Superior temporal gyrus (tissue), 1 donor: ENCODE measurements around the gene SCRT2.
"Not testable (repeated sequence)": the region's sequence is repeated elsewhere in the genome, so short reads cannot be mapped to it uniquely, and the experiment has no call there.

Source experiments
- DNase-seq: peaks from one replicate; pipeline ENCODE4 v3.0.0-alpha.2; 2016; ENCODE audit errors: extremely low spot score

SCRT2 gene

GRCh38 chr20:701401-702129 lies 26.0 kb upstream of the SCRT2 start:
- no peak for DNase-seq

DNA sequence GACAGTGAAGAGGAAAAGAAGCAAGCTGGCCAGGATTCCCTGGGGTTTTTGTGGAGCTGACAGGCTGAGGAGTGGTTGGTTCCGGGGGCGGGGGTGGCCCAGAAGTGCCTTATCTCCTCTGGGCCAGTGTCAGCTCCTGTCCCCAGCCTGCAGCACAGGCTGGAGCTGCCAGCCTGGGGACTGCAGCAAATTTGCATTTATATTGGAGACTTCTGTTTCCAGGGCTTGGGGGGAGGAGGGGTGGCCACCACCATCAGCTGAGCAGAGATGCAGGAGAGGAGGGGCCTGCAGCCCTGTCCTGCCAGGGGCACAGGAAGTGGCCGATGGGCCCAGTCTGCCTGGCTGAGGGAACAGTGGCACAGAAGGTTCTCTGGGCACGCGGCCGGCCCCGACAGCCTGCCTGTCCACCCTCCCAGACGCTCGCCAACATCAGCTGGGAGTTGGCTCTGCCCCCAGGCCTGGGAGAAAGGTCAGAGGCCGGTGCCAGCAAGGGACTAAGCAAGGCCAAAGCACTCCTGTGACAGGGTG lies 24.3 kb upstream of the SCRT2 start:
- peak; percentile 21 for DNase-seq

- DNase-seq: no peak
These were observed 23.7 kb upstream of the SCRT2 start for GRCh38 chr20:699342-699741.

GRCh38 chr20:698276-698675 lies 22.7 kb upstream of the SCRT2 start:
- no peak for DNase-seq

DNA sequence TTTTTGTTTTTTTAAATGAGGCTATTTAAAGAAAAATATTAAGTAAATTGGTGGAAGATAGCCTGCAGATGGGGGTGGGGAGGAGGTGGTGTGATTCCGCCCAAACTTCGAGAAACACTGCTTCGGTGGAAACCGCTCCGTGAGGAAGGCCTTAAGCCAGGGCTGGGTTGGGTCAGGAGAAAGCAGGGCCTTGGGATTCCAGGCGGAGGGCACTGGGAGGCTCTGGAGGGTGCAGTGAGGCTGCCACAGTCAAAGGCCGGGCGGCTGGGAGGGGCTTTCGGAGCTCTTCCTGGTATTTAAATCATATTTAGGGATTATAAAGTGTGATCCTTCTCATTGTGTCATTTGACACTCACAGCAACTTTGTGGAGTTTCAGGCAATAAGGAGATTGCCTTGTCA lies 22.2 kb upstream of the SCRT2 start:
- no peak for DNase-seq

GRCh38 chr20:695165-695866 lies 19.7 kb upstream of the SCRT2 start:
- no peak for DNase-seq

DNA sequence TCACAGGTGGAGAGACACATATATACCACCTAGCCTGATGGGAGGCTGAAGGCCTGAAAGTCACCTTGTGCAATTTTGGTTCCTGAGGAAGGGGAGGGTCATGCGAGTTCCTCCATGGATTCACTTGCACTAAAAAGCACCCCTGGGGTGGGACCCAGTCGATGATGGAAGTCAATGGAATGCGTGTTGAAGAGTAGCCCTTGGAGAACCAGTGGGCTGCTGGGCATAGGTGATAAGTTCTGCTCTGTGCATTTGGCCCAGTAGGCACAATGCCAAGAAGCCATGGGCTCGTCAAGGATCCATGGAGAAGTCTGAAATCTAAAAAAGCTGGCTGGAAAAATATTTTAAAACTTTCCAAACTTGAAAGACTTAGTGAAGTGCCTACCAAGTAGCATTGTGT lies 18.9 kb upstream of the SCRT2 start:
- DNase-seq: no peak

GRCh38 chr20:693786-694185 lies 18.2 kb upstream of the SCRT2 start:
- DNase-seq: not testable (repeated sequence)

- no peak for DNase-seq
These were observed 16.4 kb upstream of the SCRT2 start for GRCh38 chr20:692044-692443.

DNA sequence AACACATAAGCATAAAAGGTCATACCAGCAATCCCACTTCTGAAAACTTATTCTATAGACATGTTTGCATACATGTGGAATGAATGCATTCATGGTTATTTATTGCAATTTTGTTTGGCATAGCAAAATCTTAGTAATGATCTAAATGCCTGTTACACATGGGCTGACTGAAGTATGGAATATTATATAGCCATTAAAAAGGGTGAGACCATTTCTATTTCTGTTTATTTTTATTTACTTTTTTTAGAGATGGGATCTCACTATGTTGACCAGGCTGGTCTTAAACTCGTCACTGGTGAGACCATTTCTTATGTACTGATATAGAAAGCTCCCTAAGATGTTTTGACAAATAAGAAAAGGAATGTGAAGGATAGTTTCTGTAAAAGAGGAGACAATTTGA lies 14.3 kb upstream of the SCRT2 start:
- DNase-seq: no peak

DNA sequence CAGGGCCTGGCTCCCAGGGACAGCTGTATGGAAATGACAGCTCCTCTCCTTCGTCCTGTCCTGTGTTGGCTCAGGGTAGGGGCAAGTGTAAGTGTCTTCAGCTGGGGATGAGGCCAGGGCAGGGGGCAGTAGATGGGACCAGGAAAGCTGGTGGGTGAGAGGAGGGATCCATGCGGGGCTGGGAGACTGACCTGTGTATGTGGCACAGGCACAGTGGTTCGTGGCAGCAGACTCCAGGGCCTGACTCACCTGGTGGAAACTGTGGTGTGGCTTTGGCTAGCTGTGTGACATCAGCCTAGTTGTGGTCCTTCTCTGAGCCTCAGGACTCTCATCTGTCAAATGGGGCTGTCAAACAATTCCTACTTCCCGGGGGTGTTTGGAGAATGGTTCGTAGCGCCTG lies 13.7 kb upstream of the SCRT2 start:
- DNase-seq: no peak

GRCh38 chr20:688809-689212 lies 13.2 kb upstream of the SCRT2 start:
- no peak for DNase-seq

DNA sequence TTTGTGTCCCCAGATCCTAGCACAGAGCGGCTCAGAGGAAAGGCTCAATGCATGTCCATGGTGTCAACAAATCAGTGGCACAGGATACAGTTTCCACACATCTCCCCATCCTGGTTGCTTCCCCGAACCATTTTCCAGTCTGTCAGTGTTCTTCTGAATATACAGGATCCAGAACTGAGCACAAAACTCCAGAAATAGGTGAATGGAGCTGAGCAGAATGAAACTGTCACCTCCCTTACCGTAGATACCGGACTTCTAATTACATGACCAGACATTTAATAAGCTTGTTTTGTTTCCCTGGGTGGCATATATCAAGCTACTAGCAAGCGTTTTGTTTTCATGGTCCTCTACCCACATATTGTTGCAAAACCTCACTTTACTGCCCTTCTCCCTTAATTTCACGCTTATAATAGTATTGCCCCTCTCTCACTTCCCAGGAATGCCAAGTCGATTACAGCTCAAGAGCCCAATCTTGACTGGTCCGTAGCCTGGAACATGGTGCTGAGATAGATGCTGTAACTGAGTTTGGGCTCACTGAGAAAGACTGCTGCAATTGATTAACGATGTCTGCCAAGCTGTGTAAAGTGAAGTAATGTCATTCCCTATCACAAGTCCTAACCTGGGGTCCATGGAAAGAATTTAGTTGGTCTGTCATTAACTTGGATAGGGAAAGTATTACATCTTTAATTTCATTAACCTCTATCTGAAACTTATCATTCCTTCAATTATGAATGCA lies 12.0 kb upstream of the SCRT2 start:
- DNase-seq: no peak

DNA sequence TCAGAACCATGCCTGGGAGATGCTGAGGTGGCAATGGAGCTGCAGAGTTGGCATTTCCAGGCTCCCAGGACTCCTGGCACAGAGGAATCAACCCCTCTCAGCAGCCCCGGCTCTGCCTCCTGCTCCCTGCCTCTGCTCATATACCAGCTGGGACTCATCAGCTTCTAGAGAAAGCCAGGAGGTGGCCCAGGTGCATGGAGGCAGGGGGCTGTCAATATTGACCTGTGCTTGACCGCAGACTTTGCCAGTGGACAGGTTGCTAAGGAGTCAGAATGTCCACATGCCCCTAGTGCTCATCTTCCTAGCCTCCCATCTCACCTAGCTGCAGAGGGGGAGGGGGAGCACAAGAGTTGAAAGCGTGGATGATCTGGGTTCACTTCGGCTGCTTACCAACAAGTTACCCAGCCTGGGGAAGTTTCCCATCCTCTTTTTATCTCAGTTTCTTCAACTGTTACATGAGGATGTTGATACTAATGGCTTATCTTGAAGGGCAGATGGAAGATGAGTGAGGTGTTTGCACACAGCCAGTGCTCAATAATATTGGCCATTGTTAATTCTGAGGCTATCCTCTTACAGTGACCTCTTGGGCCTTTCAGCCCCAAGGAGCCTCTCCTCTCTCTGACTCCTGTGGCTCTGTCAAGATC lies 9.2 kb upstream of the SCRT2 start:
- DNase-seq: no peak

- no peak for DNase-seq
These were observed 6.5 kb upstream of the SCRT2 start for GRCh38 chr20:682123-682522.

GRCh38 chr20:680638-681187 lies 5.1 kb upstream of the SCRT2 start:
- no peak for DNase-seq

GRCh38 chr20:677957-678356 lies 2.4 kb upstream of the SCRT2 start:
- DNase-seq: no peak

GRCh38 chr20:676967-677366 lies 1.4 kb upstream of the SCRT2 start:
- no peak for DNase-seq

GRCh38 chr20:676315-676937 lies 824 bp upstream of the SCRT2 start:
- DNase-seq: no peak

DNA sequence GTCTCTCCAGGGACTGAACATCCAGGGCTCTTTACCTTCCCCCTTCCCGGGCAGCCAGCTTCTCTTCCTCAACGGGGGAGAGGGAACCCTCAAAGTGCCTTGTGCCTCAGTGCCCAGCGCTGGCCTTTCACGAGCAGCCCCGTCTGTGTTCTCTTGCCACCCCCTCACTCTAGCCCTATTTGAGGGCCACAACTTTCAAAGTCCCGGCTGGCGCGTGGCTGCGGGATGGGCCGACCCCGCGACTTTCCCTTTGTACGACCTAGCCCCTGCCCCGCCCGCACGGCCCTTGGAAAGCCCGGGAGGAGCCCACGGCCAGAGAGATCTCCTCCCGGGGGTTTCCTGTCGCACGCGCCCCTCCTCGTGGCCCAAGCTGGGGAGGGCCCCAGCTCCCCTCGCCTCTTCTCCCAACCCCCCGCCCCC lies 559 bp downstream of the SCRT2 start:
- no peak for DNase-seq

DNA sequence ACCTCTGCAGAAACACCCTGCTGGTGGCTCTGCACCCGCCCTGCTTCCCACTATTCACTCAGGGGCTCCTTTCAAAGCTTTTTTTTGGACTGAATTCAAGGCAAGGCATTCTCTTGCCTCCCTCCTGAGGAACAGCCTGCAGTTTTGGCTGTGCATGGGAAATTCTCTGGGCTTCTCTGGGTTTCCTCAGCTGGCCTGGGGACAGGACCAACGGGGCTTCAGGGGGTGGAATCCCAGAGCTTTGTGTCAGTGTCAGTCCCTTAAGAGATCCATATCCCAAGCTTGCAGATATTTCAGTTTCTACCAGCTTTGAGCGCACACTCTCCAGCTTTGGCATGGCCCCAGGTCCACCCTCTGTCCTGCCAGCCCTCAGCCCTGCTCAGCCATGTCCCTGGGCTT lies 2.0 kb downstream of the SCRT2 start:
- no peak for DNase-seq
